ENCODE measurements around the gene TLX1. TPM values are rescaled to one million over a fixed set of nuclear protein-coding genes. Genes with fewer than 3 reads are reported as not detected.

Gene TLX1
- 0.23 and 0.76 TPM in 2 replicates for total RNA-seq (2011; cell fraction: chromatin; rRNA removed; ENCODE audit: low replicate concordance)
- 0.79 and 1.5 TPM in 2 replicates for total RNA-seq (2011; cell fraction: nucleolus; rRNA removed)
- 0.38 and 1.2 TPM in 2 replicates for total RNA-seq (2011; cell fraction: nucleoplasm; rRNA removed)
- total RNA-seq (2014; rRNA removed) (0.18 and 1.0 TPM in 2 replicates), total RNA-seq (2014; rRNA removed; fragmentation: Illumina TruSeq; extraction: Trizol) (0.07 and 0.13 TPM in 2 replicates), total RNA-seq (2015; rRNA removed; fragmentation: Illumina TruSeq; extraction: Trizol) (0.11 and 0.15 TPM in 2 replicates), total RNA-seq (2021) (0.33 and 0.47 TPM in 2 replicates), polyA plus RNA-seq (2011; rRNA removed) (3.3 and 12.0 TPM in 2 replicates), polyA plus RNA-seq (2014; fragmentation: Illumina TruSeq; extraction: Trizol) (0.21 and 0.22 TPM in 2 replicates), polyA plus RNA-seq (2014; fragmentation: Nextera tagmentation; extraction: Ambion mirVana) (under 1 TPM in 1 of 2 experiments, not detected in 1; 0.03 TPM), polyA plus RNA-seq (2014; rRNA removed) (0.24 and 0.45 TPM in 2 replicates), polyA minus RNA-seq (2011; rRNA and poly(A)+ RNA removed) (4.8 and 6.2 TPM in 2 replicates), Bru-seq, nascent RNA (percentile 26 among the genes with signal in this experiment), BruChase-seq, experiment 1, labeled RNA remaining after a 2-hour chase (percentile 18 among the genes with signal in this experiment), BruChase-seq, experiment 2, labeled RNA remaining after a 6-hour chase (percentile 27 among the genes with signal in this experiment)
- polyA plus RNA-seq (2011; cell fraction: cytosol; rRNA removed) = 8.7 and 11.8 TPM in 2 replicates
- 10.7 and 22.6 TPM in 2 replicates for polyA plus RNA-seq (2011; cell fraction: nucleus; rRNA removed)
- 0.14 and 0.16 TPM in 2 replicates for polyA plus RNA-seq (2012)
- polyA minus RNA-seq (2011; cell fraction: cytosol; rRNA and poly(A)+ RNA removed) = 2.8 and 7.5 TPM in 2 replicates
- 3.2 and 9.1 TPM in 2 replicates for polyA minus RNA-seq (2011; cell fraction: nucleus; rRNA and poly(A)+ RNA removed)
- long read RNA-seq, experiment 1 = 0 reads
- long read RNA-seq, experiment 2 = 0 reads
- long read RNA-seq, experiment 3 = 0 reads

- no TSS peak for BruUV-seq (replicated peaks)
- Histone ChIP-seq H3K79me2 (ENCODE audit: control insufficient read depth, insufficient read depth, low read length) (no peaks in the 10 kb centered on the region), H3K36me3 (ENCODE audit: control insufficient read depth, insufficient read depth, low read length) (no peaks in the 10 kb centered on the region), H3K9me3 (replicated peaks; ENCODE audit: control insufficient read depth, insufficient read depth, low read depth, low read length) (no peaks in the 10 kb centered on the region), H3K4me2 (ENCODE audit: insufficient read depth, low read length) (no peak within 1 kb of the TSS), H3K4me1 (replicated peaks in 1 of 2; ENCODE audit: control insufficient read depth in 2 of 2, insufficient read depth in 2 of 2, low read length in 2 of 2) (peaks cover 0 to 33% of the 10 kb centered on the region in 2 experiments; a peak in 2 of 5 replicates), H3K27ac (ENCODE audit: extremely low read depth, low read depth, low read length) (no peak within 1 kb of the TSS), H4K20me1 (replicated peaks; ENCODE audit: control insufficient read depth, insufficient read depth, low read length) (no peaks in the 10 kb centered on the region; the same call in 1 of the 2 replicates), H3K9ac (ENCODE audit: insufficient read depth in 1 of 2, low read depth in 2 of 2, low read length in 2 of 2) (no peak within 1 kb of the TSS), H3K4me3 (no peak within 1 kb of the TSS), H2AFZ (ENCODE audit: low read depth, low read length) (no peak within 1 kb of the TSS), H3K9me1 (ENCODE audit: control insufficient read depth, insufficient read depth, low read length) (no peaks in the 10 kb centered on the region), H3K27me3 (ENCODE audit: control insufficient read depth in 2 of 2, insufficient read depth in 2 of 2, low read length in 2 of 2) (peaks cover 23 to 67% of the 10 kb centered on the region in 2 experiments; a peak in 4 of 5 replicates)
- POLR2A ChIA-PET = interaction anchor here (0.8 kb wide), 1 partner anchor 42 kb away, joined by 5 read pairs; no protein-coding TSS in a partner anchor
- in situ Hi-C loops (cut with MboI) (no loop called here), intact Hi-C loops (cut with micrococcal nuclease) (no loop called here)
- DNase-seq (ENCODE audit: extremely low read depth in 1 of 4, low spot score in 3 of 4) (peak; percentile 33 to 46 (median 44)), FAIRE-seq (no peak), ATAC-seq (peak; percentile 44)
- 2% methylated on average over 28 of the region's 83 CpGs for WGBS (ENCODE audit: insufficient coverage, low coverage, missing lambda C conversion rate)
- CTCF ChIA-PET (ENCODE audit: low intra/inter-chr PET ratio) = no interaction called here
- TF ChIP-seq LCOR (CRISPR knock-in tag; IDR thresholded peaks at IDR 0.05) (0 out of 2 replicates have a peak, but pooled peaks have one; percentile 31), ZFX (CRISPR knock-in tag; IDR thresholded peaks at IDR 0.05) (peak; percentile 80), ZNF583 (CRISPR knock-in tag; IDR thresholded peaks at IDR 0.05) (no peak), ZNF12 (CRISPR knock-in tag; IDR thresholded peaks at IDR 0.05) (no peak), ZNF764 (CRISPR knock-in tag; IDR thresholded peaks at IDR 0.05; ENCODE audit: low read depth) (peak; percentile 69; the same call in 1 of the 2 replicates), SIRT6 (IDR thresholded peaks at IDR 0.05; ENCODE audit: low read depth, low read length) (no peak), ATF4 (CRISPR knock-in tag; IDR thresholded peaks at IDR 0.05) (no peak), RFX5 (IDR thresholded peaks at IDR 0.05; ENCODE audit: low read depth, low read length) (no peak), ZNF277 (CRISPR knock-in tag; IDR thresholded peaks at IDR 0.05; ENCODE audit: borderline replicate concordance) (no peak), ZNF311 (CRISPR knock-in tag; IDR thresholded peaks at IDR 0.05) (no peak)
- TF ChIP-seq, protein P1, sequence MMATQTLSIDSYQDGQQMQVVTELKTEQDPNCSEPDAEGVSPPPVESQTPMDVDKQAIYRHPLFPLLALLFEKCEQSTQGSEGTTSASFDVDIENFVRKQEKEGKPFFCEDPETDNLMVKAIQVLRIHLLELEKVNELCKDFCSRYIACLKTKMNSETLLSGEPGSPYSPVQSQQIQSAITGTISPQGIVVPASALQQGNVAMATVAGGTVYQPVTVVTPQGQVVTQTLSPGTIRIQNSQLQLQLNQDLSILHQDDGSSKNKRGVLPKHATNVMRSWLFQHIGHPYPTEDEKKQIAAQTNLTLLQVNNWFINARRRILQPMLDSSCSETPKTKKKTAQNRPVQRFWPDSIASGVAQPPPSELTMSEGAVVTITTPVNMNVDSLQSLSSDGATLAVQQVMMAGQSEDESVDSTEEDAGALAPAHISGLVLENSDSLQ (IDR thresholded peaks at IDR 0.05) = peak; percentile 93
- TF ChIP-seq, protein P2, sequence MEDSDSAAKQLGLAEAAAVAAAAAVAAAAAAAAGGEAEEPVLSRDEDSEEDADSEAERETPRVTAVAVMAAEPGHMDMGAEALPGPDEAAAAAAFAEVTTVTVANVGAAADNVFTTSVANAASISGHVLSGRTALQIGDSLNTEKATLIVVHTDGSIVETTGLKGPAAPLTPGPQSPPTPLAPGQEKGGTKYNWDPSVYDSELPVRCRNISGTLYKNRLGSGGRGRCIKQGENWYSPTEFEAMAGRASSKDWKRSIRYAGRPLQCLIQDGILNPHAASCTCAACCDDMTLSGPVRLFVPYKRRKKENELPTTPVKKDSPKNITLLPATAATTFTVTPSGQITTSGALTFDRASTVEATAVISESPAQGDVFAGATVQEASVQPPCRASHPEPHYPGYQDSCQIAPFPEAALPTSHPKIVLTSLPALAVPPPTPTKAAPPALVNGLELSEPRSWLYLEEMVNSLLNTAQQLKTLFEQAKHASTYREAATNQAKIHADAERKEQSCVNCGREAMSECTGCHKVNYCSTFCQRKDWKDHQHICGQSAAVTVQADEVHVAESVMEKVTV (CRISPR knock-in tag; IDR thresholded peaks at IDR 0.05) = no peak
Observed at GRCh38 chr10:101130984-101131961, at the start of gene TLX1. Gene TLX1 (plus strand): TSS chr10:101131300. CDS start chr10:101131542, 242 bp downstream.
